Keratinocyte (primary cell): ENCODE data around the gene CEL.

ENCODE experiments used
- CTCF ChIP-seq, 3 experiments: IDR thresholded peaks in 1 of 3; conservative IDR thresholded peaks in 1 of 3; optimal IDR thresholded peaks in 1 of 3; 2 replicates in 2 of 3; 3 replicates in 1 of 3; pipeline versions ENCODE3 to v1.5.1; 2011; ENCODE audit warnings: low read length in 3 of 3, mild to moderate bottlenecking in 3 of 3, moderate library complexity in 2 of 3, control low read depth in 1 of 3, inconsistent platforms in 1 of 3; ENCODE audit not compliant: insufficient read depth in 2 of 3; ENCODE audit errors: extremely low read depth in 1 of 3
- EZH2 ChIP-seq: IDR thresholded peaks from one replicate; pipeline ENCODE4 v1.6.1; 2012; ENCODE audit warnings: inconsistent platforms, mild to moderate bottlenecking, low read length, moderate library complexity

GRCh38 chr9:133058071-133058470, 3.7 kb upstream of the CEL start:
- no peak for TF ChIP-seq CTCF (optimal IDR thresholded peaks at IDR 0.05 in 1 of 3, IDR thresholded peaks at IDR 0.05 in 1 of 3, conservative IDR thresholded peaks at IDR 0.05 in 1 of 3; ENCODE audit: extremely low read depth in 1 of 3, insufficient read depth in 2 of 3, low read length in 3 of 3)
- no peak for TF ChIP-seq EZH2
